Measurements from ENCODE around the gene NCAM2. TPM values are rescaled to one million over a fixed set of nuclear protein-coding genes. Genes with fewer than 3 reads are reported as not detected.

Gene NCAM2
- total RNA-seq, 2 donors from 2014 or later = 1.8 to 2.3 TPM

DNA sequence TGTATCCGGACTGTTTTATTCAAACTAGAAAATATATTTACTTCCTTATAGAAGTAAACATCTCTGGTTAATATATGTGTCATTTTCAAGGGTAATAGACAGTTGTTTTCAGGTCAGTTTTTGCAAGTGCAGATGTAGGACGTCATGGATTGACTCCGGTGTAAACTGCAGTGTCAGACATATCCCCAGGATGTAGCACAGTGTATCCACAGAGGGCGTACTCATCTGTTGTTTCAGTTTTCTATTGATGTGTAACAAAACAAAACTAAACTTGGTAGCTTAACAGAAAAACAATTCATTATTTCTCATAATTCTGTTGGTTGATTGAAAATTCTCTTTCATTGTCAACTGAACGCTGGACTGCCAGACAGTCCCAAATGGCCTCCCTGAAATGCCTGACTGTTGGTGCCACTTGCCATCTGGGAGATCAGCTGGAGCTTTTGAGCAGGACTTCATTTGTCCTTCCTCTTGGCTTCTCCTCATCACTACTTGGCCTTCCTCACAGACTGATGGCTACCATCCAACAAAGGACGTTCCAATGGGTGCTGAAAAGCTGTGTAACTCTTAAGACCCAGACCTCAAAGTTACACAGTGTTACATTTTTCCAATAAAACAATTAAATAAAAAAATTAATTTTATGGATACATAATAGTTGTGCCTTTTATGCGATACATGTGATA is 181.6 kb downstream of the NCAM2 start:
- TF ChIP-seq, protein P1, sequence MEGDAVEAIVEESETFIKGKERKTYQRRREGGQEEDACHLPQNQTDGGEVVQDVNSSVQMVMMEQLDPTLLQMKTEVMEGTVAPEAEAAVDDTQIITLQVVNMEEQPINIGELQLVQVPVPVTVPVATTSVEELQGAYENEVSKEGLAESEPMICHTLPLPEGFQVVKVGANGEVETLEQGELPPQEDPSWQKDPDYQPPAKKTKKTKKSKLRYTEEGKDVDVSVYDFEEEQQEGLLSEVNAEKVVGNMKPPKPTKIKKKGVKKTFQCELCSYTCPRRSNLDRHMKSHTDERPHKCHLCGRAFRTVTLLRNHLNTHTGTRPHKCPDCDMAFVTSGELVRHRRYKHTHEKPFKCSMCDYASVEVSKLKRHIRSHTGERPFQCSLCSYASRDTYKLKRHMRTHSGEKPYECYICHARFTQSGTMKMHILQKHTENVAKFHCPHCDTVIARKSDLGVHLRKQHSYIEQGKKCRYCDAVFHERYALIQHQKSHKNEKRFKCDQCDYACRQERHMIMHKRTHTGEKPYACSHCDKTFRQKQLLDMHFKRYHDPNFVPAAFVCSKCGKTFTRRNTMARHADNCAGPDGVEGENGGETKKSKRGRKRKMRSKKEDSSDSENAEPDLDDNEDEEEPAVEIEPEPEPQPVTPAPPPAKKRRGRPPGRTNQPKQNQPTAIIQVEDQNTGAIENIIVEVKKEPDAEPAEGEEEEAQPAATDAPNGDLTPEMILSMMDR (IDR thresholded peaks at IDR 0.05) = peak in 1 of 2 donors; percentile 10
- Histone ChIP-seq H3K27me3 (no peaks in the 10 kb centered on the region), H3K4me3 (no peak overlapping the region), H3K4me1 (no peaks in the 10 kb centered on the region), H3K36me3 (no peaks in the 10 kb centered on the region), H3K27ac (no peak overlapping the region), H3K9me3 (no peaks in the 10 kb centered on the region)
- no peak for DNase-seq (ENCODE audit: low spot score)

DNA sequence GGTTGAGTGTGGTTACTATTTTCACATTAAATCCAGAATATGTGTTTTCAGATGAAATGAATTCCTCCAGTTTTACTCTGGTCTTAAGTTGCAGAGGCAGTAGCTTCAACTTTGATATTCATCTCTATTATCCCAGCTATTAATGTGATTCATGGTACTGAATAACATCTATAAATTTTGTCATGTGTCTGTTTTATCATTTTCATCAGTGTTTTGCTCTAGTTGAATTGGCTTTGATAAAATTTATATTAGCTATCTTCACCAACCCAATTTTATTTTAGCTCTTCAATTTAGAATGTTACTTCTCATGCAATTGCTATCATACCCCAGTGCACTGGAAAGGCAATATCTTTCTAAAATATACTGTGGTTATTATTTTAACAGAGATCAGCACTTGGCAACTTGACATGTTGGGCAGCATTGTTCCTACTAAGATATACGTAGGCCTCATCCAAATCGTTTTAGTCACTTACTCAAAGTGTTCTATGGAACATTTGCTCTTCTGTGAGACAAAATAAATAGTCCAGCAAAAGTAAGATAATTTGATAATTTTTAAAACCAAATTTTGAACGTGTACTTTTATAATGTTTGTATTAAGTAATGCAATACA is 184.3 kb downstream of the NCAM2 start:
- Histone ChIP-seq H3K27me3 (no peaks in the 10 kb centered on the region), H3K27ac (no peak overlapping the region), H3K4me3 (no peak overlapping the region), H3K9me3 (no peaks in the 10 kb centered on the region), H3K4me1 (no peaks in the 10 kb centered on the region), H3K36me3 (no peaks in the 10 kb centered on the region)
- DNase-seq (ENCODE audit: low spot score) = no peak
- TF ChIP-seq, protein P1 (IDR thresholded peaks at IDR 0.05) = no peak

DNA sequence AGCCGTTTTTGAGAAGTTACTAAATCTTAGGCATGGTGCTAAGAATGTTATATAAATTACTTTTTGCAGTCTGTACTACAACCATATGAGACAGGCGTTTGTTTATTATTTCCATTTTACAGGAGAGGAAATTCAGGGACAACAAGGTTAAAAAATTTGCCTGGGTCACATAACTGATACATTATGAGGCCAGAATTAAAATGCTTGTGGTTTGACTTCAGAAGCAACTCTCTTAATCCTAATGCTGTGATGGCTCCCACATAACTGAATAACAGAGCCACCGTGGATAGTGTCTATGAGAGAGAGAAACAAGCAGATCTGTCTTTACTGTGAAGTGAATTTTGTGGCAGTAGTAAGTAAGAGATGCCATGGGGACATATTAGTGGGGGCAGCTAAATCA is 184.9 kb downstream of the NCAM2 start:
- H3K4me3 ChIP-seq = no peak overlapping the region
- H3K4me1 ChIP-seq = no peaks in the 10 kb centered on the region
- no peaks in the 10 kb centered on the region for H3K9me3 ChIP-seq
- no peaks in the 10 kb centered on the region for H3K36me3 ChIP-seq
- H3K27ac ChIP-seq = no peak overlapping the region
- TF ChIP-seq, protein P1 (IDR thresholded peaks at IDR 0.05) = no peak
- no peak for DNase-seq (ENCODE audit: low spot score)
- H3K27me3 ChIP-seq = no peaks in the 10 kb centered on the region

DNA sequence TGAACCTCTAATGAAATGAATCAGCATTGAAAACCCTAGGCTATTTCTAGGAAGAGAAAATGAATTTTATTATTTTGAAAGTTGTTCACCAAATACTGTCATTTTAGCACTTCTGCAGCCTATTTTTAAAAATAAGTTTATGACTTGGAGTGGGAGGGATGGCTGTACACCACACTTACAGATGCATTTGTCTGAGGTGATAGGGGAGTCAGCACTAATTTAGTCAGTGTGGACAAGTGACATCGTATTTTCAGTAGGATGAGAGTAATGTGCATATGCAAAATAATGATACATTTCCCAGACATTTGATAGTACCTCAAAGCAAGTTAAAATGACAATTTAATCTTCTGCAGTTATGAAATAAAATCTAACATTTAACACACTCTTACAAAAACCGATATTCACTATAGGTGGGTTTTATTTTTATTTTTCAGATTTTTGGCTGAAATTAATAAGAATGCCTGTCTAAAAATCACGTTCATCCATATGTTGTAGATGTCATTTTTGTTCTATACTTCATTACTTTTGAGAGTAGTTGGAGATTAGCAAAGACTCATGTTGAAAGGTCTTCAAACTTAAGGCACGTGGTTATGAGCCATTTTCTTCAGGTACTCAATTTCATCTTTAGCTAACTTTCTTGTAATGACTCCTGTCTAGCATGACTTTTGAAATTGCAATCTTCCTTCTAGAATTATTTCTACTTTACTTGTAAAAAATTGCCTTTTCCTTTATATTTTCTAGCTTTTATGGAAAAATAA is 186.7 kb downstream of the NCAM2 start:
- no peaks in the 10 kb centered on the region for H3K4me1 ChIP-seq
- no peak overlapping the region for H3K4me3 ChIP-seq
- no peaks in the 10 kb centered on the region for H3K36me3 ChIP-seq
- DNase-seq (ENCODE audit: low spot score) = no peak
- H3K27me3 ChIP-seq = no peaks in the 10 kb centered on the region
- TF ChIP-seq, protein P1 (IDR thresholded peaks at IDR 0.05) = no peak
- no peaks in the 10 kb centered on the region for H3K9me3 ChIP-seq
- H3K27ac ChIP-seq = no peak overlapping the region

DNA sequence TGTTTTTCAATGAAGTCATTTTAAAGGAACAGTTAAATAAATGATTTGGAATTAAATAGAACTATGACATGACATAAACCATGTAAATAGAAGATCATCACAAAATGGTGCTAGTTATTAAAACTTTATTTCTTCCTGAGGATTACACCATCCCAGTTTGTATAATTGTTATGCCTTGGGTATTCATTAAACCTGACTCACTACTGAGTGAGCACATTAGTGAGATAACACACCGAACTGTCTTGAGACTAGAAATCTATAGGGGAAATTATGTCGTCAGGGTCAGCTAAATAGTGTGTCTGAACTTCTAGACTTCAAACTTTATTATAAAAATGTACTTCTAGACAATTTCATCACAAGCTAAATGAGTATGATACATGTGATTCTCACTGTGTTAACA is 189.4 kb downstream of the NCAM2 start:
- Histone ChIP-seq H3K36me3 (no peaks in the 10 kb centered on the region), H3K9me3 (no peaks in the 10 kb centered on the region), H3K27me3 (no peaks in the 10 kb centered on the region), H3K27ac (no peak overlapping the region), H3K4me3 (no peak overlapping the region), H3K4me1 (no peaks in the 10 kb centered on the region)
- TF ChIP-seq, protein P1 (IDR thresholded peaks at IDR 0.05) = no peak
- DNase-seq (ENCODE audit: low spot score) = no peak

Data from right atrium auricular region (tissue), 2 donors.